ENCODE data around the gene CDCP1.
A peak's percentile ranks its signal among the peaks of the same experiment; 100 is the strongest.

The CDCP1 gene

GRCh38 chr3:45139372-45140140, 6.6 kb downstream of the CDCP1 start:
- no peak for DNase-seq (ENCODE audit: low spot score)

GRCh38 chr3:45137656-45138181, 8.5 kb downstream of the CDCP1 start:
- peak; percentile 38 for DNase-seq (ENCODE audit: low spot score)

DNA sequence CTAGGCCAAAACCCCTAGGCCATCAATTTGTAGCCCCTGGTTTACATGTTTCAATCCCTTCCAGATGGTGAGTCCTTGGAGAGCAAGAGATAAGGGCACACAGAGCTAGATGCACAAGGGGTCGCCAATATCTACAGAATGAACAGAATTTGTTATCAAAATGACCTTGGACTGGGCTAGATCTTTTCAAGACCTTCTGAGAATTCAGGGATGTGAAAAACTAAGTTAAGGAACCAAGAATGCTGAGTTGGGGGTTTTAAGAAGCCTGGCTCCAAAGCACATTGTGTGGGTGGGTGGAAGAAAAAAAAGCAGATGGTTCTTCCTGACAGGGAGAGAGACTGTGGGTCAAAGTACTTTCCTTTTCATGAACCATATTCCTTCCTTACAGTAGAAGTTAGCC, 10.2 kb downstream of the CDCP1 start:
- no peak for DNase-seq (ENCODE audit: low spot score)

DNA sequence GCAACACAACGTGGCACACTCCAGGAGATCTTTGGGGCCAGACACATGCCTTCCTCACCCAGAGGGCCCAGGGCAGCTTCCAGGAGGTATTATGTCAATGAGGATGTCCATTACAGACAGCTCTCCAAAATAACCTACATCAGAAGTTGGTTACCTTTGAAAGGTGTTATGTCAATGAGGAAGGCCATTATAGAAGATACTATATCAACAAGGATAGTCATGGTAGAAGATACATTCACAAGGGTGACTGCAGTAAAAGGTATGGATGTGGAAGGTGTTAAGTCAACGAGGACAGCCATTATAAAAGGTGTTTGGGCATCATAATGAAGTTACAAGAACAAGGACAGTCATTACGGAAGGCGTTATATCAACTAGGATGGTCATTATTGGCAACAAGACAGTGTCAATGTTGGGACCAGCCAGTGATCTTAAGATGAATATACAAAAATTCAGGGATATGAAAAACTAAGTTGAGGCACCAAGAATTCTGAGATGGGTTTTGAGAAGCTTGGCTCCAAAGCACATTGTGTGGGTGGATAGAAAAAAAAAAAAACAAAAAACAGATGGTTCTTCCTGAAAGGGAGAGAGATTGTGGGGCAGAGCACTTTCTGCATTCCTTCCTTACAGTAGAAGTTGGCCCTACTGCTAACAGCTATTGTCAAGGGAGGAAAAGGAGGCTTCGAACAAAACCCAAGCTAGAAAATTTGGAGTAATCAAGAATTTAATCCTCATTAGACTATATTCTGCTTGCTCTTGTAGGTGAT, 11.2 kb downstream of the CDCP1 start:
- no peak for DNase-seq (ENCODE audit: low spot score)

GRCh38 chr3:45132568-45133211, 13.5 kb downstream of the CDCP1 start:
- DNase-seq (ENCODE audit: low spot score): no peak

GRCh38 chr3:45131201-45131600, 15.0 kb downstream of the CDCP1 start:
- DNase-seq (ENCODE audit: low spot score): no peak

GRCh38 chr3:45130476-45130875, 15.7 kb downstream of the CDCP1 start:
- no peak for DNase-seq (ENCODE audit: low spot score)

GRCh38 chr3:45128950-45129349, 17.2 kb downstream of the CDCP1 start:
- no peak for DNase-seq (ENCODE audit: low spot score)

- no peak for DNase-seq (ENCODE audit: low spot score)
Observed at GRCh38 chr3:45127130-45127822, 18.9 kb downstream of the CDCP1 start.

DNA sequence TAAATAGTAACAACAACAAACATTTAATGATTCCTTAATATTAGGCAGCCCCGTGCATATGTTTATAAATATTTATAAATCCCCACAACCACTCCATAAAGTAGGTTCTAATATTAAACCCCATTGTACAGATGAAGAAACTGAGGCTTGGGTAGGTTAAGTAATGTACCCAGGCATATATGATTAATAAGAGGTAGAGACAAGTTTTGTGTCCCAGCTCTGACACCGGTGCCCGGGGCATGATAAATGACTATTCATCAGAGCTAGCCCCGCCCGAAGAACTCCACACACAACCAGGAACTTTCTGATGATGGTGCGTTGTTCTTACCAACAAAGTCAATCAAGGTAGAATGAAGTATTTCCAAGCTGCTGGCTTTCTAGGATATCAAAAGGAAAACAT, 19.4 kb downstream of the CDCP1 start:
- DNase-seq (ENCODE audit: low spot score): peak; percentile 29

DNA sequence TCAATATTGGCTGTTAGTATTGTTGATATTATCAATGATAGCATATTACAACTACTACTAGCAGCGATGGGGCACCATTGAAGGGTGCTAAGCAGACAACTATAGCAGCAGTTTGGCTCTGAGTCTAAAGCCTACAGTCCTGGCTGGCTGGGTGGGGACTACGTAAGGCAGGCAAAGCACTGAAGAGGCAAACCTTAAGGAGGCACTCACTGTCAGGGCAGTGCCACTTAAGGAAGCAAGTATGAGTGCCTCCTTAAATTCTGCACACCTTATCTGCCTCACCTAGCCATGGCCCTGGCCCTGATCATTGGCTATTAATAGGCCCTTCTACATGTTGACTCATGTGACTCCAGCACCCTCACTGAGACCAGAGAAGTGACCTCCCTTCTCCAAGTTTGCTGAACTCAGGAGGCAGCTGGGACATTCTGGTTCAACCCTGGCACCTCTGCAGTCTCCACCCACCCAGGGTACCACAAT, 20.6 kb downstream of the CDCP1 start:
- DNase-seq (ENCODE audit: low spot score): peak; percentile 52

- no peak for DNase-seq (ENCODE audit: low spot score)
Observed at GRCh38 chr3:45124956-45125355, 21.2 kb downstream of the CDCP1 start.

DNA sequence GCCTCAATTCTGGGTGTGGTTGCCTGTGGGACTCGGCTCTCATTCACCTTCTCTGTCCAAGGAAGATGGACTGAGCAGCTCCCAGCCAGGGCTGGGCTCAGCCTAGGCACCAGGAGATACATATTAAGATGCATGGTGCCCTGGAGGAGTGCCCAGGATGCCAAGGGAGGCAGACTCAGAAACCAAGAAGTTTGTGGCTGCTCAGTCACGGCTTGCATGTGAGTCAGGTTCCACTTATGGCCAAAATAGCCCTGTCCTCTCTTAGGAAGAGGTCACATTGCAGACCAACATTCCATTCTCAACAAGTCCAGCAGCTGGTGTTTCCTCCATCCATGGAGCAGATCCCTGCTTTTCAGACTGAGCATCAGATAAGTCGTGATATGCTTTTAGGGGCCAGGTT, 21.8 kb downstream of the CDCP1 start:
- no peak for DNase-seq (ENCODE audit: low spot score)

- no peak for DNase-seq (ENCODE audit: low spot score)
Observed at GRCh38 chr3:45123581-45124269, 22.5 kb downstream of the CDCP1 start.

- DNase-seq (ENCODE audit: low spot score): no peak
Observed at GRCh38 chr3:45123030-45123429, 23.1 kb downstream of the CDCP1 start.

DNA sequence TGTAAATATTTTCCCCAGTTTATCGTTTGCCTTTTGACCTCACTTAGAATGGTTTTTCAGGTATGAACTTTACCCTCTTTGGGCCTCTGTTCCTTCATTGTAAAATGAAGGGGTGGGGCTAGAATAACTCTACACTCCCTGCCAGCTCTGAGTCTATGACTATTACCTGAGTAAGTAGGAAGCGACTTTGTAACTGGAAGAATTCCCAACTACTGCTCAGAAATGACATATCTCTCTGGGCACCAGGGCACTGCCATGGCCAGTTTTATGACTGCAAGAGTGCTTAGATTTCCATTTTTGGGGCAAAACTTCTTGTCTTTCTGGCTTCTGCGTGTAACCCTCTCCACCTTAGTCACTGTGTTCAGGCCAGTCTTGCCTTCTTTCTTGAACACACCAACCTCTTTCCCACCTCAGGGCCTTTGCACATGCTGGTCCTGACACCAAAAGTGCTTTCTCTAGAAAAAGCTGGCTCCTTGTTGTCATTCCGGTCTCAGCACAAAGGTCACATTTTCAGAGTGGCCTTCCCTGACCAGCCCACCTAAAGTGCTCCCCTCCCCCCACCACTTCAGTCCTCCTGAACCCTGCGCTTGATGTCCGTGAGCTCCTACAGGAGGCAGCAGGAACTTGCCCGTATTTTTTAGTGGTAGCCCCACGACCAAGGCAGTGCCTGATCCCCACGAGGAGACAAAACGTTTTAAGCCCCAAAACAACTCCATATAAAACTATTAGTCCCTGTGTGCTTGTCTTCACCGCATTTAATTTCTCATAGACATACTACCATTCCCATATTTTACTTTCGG, 25.6 kb downstream of the CDCP1 start:
- no peak for DNase-seq (ENCODE audit: low spot score)

DNA sequence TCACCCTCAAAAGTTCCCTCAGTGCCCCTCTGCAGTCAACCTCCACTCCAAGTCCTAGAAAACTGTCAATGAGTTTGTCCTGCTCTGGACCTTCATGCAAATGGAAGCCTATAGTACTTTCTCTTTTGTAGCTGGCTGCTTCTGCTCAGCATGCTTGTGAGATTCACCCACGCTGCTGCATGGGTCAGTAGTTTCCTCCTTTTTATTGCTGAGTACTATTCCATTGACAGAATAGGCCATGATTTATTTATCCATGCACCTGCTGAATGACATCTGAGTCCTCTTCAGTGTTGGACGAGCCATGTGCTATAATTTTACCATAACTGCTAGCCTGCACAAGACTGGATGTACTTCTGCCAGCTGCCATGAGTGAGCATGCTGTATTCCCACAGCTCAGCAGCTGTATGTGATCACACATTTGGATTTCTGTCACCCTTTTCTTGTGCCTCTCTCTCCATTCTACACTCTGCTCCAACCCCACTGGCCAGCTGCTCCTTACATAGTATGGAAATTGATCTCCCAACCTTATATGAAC, 26.3 kb downstream of the CDCP1 start:
- no peak for DNase-seq (ENCODE audit: low spot score)

- no peak for DNase-seq (ENCODE audit: low spot score)
Observed at GRCh38 chr3:45119376-45119775, 26.8 kb downstream of the CDCP1 start.

DNA sequence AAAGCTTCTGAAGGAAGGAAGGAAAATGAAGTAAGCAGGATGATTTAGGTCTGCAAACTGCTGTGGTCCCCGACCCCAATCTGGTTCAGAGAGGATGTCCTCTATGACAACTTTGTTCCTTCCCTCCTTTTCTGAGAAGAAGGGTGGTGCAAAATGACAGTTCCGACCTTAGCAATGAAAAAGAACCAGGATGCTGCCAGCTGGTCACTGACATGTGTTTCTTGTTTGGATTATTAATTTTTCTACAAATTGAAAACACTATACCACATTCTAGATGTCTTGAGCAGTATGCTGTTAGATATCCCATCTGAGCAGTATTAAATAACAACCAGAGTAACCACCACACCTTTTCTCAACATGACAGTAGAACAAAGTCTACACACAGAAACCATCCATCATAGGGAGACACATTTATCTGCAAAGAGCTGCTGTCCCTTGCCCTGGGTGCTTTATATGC, 27.5 kb downstream of the CDCP1 start:
- no peak for DNase-seq (ENCODE audit: low spot score)

DNA sequence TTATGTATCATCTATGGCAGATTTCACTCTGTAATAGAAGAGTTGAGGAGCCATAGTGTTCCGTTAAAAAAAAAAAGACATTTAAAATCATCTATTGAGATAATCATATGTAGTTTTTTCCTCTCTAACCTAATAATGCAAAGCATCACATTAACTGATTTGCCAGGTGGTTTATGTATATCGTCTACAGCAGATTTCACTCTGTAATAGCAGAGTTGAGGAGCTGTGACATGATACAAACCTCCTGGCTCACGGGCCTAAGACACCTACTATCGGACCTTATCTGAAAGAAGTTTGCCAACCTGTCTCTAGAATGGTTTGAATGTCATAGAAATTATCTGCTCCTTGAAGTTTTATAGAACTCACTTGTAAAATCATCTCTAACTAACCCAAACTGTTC, 29.8 kb downstream of the CDCP1 start:
- DNase-seq (ENCODE audit: low spot score): no peak
